Measurements from ENCODE around the gene CUEDC1.

The CUEDC1 gene

GRCh38 chr17:57915985-57916757, 39.0 kb downstream of the CUEDC1 start:
- no peak for DNase-seq (ENCODE audit: low read depth in 2 of 2)

GRCh38 chr17:57915544-57915943, 39.7 kb downstream of the CUEDC1 start:
- no peak for DNase-seq (ENCODE audit: low read depth in 2 of 2)

- no peak for DNase-seq (ENCODE audit: low read depth in 2 of 2)
Measured at GRCh38 chr17:57914273-57915142, 40.7 kb downstream of the CUEDC1 start.

- no peak for DNase-seq (ENCODE audit: low read depth in 2 of 2)
Measured at GRCh38 chr17:57913575-57914272, 41.5 kb downstream of the CUEDC1 start.

- no peak for DNase-seq (ENCODE audit: low read depth in 2 of 2)
Measured at GRCh38 chr17:57911834-57912673, 43.2 kb downstream of the CUEDC1 start.

GRCh38 chr17:57910462-57911420, 44.5 kb downstream of the CUEDC1 start:
- DNase-seq (ENCODE audit: low read depth in 2 of 2) = no peak

GRCh38 chr17:57909551-57909950, 45.7 kb downstream of the CUEDC1 start:
- DNase-seq (ENCODE audit: low read depth in 2 of 2) = no peak

- no peak for DNase-seq (ENCODE audit: low read depth in 2 of 2)
Measured at GRCh38 chr17:57908278-57908677, 46.9 kb downstream of the CUEDC1 start.

GRCh38 chr17:57906910-57907309, 48.3 kb downstream of the CUEDC1 start:
- DNase-seq (ENCODE audit: low read depth in 2 of 2) = no peak

GRCh38 chr17:57905875-57906455, 49.2 kb downstream of the CUEDC1 start:
- no peak for DNase-seq (ENCODE audit: low read depth in 2 of 2)

GRCh38 chr17:57903961-57904360, 51.3 kb downstream of the CUEDC1 start:
- DNase-seq (ENCODE audit: low read depth in 2 of 2) = no peak

- no peak for DNase-seq (ENCODE audit: low read depth in 2 of 2)
Measured at GRCh38 chr17:57902800-57903759, 52.1 kb downstream of the CUEDC1 start.

- no peak for DNase-seq (ENCODE audit: low read depth in 2 of 2)
Measured at GRCh38 chr17:57902117-57902799, 53.0 kb downstream of the CUEDC1 start.

- no peak for DNase-seq (ENCODE audit: low read depth in 2 of 2)
Measured at GRCh38 chr17:57900991-57901743, 54.0 kb downstream of the CUEDC1 start.

- no peak for DNase-seq (ENCODE audit: low read depth in 2 of 2)
Measured at GRCh38 chr17:57899822-57900221, 55.4 kb downstream of the CUEDC1 start.

- DNase-seq (ENCODE audit: low read depth in 2 of 2) = no peak
Measured at GRCh38 chr17:57899391-57899790, 55.8 kb downstream of the CUEDC1 start.

Data from stimulated activated CD8-positive, alpha-beta memory T cell treated with anti-CD3 and anti-CD28 coated beads, Interleukin-7, amount 100 ng/mL, for 1 hour (primary cell).